ENCODE data around the gene KRTAP5-3.

KRTAP5-3 gene

DNA sequence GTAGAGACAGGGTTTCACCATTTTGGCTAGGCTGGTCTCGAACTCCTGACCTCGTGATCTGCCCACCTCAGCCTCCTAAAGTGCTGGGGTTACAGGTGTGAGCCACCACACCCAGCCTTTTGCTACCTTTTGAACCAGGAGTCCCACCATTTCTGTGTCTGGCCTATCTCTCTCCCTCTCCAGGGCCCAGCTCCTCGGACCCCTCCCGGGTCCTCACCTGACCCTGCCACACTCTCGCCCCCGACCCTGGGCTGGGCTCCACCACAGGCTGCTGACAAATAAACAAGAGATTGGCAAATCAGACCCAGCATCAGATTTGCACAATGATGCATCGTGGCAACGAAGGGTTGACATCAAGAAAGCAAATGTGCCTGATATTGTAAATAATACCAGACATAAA, 30.1 kb upstream of the KRTAP5-3 start:
- TF ChIP-seq, protein P1, sequence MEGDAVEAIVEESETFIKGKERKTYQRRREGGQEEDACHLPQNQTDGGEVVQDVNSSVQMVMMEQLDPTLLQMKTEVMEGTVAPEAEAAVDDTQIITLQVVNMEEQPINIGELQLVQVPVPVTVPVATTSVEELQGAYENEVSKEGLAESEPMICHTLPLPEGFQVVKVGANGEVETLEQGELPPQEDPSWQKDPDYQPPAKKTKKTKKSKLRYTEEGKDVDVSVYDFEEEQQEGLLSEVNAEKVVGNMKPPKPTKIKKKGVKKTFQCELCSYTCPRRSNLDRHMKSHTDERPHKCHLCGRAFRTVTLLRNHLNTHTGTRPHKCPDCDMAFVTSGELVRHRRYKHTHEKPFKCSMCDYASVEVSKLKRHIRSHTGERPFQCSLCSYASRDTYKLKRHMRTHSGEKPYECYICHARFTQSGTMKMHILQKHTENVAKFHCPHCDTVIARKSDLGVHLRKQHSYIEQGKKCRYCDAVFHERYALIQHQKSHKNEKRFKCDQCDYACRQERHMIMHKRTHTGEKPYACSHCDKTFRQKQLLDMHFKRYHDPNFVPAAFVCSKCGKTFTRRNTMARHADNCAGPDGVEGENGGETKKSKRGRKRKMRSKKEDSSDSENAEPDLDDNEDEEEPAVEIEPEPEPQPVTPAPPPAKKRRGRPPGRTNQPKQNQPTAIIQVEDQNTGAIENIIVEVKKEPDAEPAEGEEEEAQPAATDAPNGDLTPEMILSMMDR (IDR thresholded peaks at IDR 0.05; ENCODE audit: control insufficient read depth, insufficient read depth, low read depth, low read length, missing control alignments), result no peak
- H3K4me3 ChIP-seq (ENCODE audit: control insufficient read depth, low read depth, low read length), result no peak overlapping the region
- no peak for DNase-seq (ENCODE audit: low read depth)

DNA sequence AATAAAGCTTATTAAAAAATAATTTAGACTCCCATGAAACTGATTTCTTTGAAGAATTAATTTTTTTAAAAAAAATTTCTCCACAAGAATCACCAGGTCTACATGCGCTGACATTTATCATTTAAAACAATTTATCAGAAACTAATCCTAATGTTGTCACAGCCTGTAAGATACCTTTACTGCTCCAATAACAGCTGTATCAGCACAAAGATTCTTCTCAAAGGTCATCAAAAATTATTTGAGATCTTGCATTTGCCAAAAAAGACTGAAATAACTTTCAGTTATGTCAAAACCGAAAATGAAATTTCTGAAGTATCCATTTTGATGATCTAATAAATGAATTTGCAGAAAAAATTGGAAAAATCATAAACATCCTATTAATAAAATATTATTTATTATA, 29.4 kb upstream of the KRTAP5-3 start:
- TF ChIP-seq, protein P1 (IDR thresholded peaks at IDR 0.05; ENCODE audit: control insufficient read depth, insufficient read depth, low read depth, low read length, missing control alignments), result no peak
- no peak overlapping the region for H3K4me3 ChIP-seq (ENCODE audit: control insufficient read depth, low read depth, low read length)
- DNase-seq (ENCODE audit: low read depth), result no peak

DNA sequence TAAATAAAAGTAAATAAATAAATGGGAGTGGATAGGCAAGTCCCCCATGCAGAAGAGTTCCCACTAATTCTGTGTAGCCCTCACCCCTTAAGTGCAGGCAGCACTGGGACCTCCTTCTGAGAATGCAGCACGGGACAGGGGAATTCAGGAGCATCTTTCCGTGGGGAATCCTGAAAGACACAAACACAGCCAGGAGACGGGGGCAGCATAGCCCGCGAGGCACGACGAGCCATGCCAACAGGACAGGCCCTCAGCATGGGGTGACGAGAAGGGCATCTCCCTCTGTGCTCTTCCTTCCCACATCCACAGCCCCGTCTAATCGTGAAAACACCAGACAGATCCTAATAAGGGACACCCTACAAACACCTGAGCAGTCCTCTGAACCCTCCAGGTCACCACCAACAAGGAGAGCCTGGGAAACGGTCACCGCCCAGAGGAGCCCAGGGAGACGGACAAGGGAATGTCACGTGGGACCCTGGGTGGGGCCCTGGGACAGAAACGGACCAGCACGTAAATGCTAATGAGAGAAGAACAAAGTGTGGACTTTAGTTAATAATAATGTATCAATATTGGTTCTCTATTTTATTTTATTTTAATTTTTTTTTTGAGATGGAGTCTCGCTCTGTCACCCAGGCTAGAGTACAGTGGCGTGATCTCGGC, 28.2 kb upstream of the KRTAP5-3 start:
- H3K4me3 ChIP-seq (ENCODE audit: control insufficient read depth, low read depth, low read length), result no peak overlapping the region
- TF ChIP-seq, protein P1 (IDR thresholded peaks at IDR 0.05; ENCODE audit: control insufficient read depth, insufficient read depth, low read depth, low read length, missing control alignments), result no peak
- DNase-seq (ENCODE audit: low read depth), result no peak

DNA sequence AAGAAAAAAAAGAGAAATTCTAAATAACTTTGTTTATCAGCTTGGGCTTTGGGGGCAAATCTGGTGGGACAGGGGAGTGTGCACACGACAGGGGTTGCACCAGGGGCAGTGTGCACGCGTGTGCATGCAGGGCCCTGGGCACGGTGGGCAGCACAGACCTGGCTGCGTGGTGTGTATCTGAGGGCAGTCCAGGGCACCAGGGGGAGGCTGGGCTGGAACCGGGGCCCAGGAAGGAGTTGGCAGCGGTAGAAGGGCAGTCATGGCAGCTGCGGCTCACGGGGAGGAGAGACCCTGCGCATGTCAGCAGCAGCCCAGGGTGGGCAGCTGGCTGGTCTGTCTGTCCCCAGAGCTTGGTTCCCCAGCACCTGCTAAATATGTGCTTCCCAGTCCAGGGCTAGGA, 25.6 kb upstream of the KRTAP5-3 start:
- no peak overlapping the region for H3K4me3 ChIP-seq (ENCODE audit: control insufficient read depth, low read depth, low read length)
- TF ChIP-seq, protein P1 (IDR thresholded peaks at IDR 0.05; ENCODE audit: control insufficient read depth, insufficient read depth, low read depth, low read length, missing control alignments), result no peak
- DNase-seq (ENCODE audit: low read depth), result no peak

DNA sequence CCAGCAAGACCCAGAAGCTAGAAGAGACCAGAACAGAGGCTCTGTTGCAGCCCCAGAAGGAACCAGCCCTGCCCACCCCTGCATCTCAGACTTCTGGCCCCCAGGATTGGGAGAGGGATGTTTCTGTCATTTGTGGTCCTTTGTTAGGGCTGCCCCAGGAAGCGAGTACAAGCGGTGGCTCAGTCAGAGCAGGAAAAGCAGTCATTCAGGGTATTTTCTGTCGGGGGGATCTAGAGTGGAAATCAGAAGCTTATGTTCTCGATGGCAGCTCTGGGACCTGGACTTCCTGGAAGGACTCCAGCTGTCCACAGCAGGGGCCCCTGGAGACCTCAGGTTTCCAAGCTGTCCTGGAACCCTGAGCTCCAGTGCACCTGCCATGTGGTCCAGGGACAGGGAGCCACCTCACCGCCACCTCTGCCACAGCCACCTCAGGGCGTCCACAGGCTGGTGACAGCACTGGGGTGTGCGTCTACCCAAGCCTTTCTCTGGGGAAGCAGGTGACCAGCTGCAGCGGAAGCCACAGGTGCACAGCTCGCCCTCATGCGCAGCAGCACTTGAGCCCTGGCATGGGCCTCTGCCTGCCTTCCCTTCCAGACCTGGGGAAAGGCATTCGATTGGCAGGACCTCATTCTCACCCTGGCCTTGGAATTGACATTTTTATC, 23.9 kb upstream of the KRTAP5-3 start:
- DNase-seq (ENCODE audit: low read depth), result no peak
- TF ChIP-seq, protein P1 (IDR thresholded peaks at IDR 0.05; ENCODE audit: control insufficient read depth, insufficient read depth, low read depth, low read length, missing control alignments), result no peak
- no peak overlapping the region for H3K4me3 ChIP-seq (ENCODE audit: control insufficient read depth, low read depth, low read length)

DNA sequence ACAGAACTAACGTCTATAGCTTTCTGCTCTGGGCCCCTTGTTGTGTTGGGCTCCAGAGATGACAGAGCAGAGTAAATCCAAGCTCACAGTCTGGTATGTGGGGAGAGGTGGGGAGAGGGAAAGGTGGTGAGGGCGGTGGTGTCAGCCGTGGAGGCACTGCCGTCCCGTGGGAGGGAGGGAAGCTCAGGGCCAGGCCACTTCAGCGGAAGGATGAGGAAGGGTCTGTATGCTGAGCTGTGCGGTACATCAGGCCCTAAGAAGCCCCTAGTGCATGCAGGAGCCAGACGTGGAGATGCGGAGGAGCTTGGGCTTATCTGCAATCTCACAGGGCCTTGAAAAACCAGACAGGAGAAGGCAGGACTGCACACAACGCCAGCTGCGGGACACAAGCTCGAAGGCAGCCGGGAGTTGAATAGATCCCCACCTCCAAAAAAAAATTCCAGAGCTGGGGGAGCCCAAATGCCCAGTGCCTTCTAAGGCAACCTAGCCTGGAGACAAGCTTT, 22.9 kb upstream of the KRTAP5-3 start:
- DNase-seq (ENCODE audit: low read depth), result no peak
- no peak overlapping the region for H3K4me3 ChIP-seq (ENCODE audit: control insufficient read depth, low read depth, low read length)
- TF ChIP-seq, protein P1 (IDR thresholded peaks at IDR 0.05; ENCODE audit: control insufficient read depth, insufficient read depth, low read depth, low read length, missing control alignments), result no peak
